Activated CD4-positive, CD25-positive, alpha-beta regulatory T cell treated with anti-CD3 and anti-CD28 coated beads, Interleukin-2, amount 50 U/mL, for 72 hours (primary cell): Measurements from ENCODE around the gene SCYL3.
"Not testable (repeated sequence)": the region's sequence is repeated elsewhere in the genome, so short reads cannot be mapped to it uniquely, and the experiment has no call there.

Source experiments
- DNase-seq: peaks from one replicate; pipeline ENCODE4 v3.0.0; 2021

Gene SCYL3

DNA sequence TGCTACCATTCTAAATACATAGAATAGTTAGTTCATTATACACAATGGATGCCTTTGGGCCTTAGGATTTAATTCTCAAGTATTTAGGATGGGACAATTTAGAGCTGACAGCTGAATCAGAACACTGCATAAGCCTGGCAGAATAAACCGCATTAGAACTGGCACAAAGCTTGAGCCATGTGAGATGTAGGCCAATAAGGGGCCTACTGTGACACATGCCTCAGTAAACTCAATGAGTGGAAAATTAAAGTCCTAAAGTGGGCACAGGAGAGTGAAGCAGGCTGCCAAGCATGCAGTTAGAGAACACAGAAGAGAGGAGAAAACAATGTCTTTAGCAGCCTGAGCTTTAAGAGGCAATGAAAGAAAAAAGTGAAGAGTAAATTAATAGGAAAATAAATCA, 24.3 kb downstream of the SCYL3 start:
- no peak for DNase-seq

DNA sequence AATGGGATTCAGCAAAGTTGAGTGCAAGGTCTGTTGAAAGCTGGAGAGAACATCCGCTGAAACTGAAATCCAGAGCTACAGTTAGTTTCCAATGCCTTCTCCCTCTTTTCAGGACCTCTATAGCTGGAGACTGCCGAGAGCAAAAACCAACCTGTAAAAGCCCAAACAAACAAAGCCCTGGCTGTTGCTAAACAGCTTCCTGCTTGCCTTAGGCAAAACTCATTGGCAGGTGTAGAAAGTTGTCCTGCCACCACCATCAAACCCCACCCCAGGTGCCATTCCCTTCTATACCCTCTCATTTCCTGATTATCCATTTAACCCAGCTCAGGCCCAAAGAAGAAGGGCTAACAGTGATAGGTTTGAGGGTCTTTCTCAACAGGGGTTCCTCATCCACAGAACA, 24.7 kb downstream of the SCYL3 start:
- no peak for DNase-seq

DNA sequence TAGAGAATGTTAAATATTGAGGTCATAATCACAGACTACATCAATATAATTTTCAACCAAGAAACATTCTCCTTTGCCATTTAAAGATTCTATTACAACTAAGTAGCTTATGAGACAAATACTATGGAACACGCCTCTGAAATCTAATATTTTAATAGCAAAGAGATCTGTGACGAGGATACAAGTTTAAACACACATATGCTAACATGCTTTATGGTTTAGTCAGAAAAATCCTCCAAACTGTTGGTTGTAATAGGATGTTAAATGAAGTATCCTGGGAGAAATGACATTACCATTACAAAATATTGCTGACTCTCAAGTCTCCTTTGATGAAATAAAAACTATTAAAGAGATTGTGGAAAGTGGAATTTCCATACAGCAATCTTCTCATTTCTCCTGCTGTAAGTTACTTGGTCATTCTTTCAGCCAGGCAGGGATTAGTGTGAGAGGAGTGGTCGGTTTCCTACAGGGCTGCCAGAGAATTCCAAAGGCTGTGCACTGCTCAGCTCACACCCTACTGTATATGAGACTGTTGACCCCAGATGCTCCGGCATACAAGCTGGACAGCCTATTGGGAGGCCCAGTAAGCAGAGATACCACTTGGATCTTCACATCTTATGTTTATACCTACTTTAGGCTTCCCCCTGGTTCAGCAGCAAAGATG, 26.6 kb downstream of the SCYL3 start:
- no peak for DNase-seq

DNA sequence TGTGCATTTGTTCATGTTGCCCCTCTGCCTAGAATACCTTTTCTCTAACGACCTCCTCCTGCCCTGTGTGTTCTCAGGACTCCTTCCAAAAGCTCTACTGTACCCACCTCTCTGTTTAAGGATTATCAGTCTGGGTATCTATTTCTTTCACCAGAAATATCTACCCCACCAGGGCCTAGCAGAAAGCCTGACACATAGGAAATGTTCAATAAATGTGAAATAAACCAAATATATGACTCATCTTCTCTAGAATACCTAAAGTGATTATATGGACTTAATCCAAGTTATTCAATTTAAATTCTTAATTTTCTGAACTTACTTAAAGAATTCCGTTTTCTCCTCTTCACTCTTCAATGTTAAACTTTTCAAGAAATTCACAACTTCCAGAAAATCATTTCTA, 27.1 kb downstream of the SCYL3 start:
- DNase-seq, result no peak

DNA sequence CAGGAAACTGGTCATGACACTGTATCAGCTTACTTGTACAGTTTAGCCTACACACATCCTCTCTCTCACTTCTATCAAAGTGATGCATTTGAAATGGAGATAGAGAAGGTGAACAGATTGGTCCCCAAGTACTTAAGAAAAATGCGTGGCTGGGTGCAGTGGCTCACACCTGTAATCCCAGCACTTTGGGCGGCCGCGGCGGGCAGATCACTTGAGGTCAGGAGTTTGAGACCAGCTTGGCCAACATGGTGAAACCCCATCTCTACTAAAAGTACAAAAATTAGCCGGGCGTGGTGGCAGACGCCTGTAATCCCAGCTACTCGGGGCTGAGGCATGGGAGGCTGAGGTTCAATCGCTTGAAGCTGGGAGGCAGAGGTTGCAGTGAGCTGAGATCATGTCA, 29.2 kb downstream of the SCYL3 start:
- not testable (repeated sequence) for DNase-seq

DNA sequence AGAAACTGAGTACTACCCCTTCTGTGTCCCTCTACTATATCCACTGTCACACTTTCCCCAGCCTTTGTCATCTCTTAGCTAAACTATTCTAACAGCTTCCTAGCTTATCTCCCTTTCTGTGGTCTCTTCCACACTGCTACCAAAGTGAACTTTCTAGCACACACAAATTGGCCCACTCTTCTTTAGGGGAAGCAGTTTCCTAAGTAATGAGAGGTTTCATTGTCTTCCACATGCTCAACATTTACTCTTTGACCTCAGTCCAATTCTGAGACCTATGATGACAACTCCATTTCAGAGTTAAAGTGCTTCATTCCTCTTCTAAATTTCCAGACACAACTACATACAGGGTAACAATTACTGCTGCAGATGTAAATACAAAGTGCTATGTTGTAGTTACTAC, 32.9 kb downstream of the SCYL3 start:
- no peak for DNase-seq

DNA sequence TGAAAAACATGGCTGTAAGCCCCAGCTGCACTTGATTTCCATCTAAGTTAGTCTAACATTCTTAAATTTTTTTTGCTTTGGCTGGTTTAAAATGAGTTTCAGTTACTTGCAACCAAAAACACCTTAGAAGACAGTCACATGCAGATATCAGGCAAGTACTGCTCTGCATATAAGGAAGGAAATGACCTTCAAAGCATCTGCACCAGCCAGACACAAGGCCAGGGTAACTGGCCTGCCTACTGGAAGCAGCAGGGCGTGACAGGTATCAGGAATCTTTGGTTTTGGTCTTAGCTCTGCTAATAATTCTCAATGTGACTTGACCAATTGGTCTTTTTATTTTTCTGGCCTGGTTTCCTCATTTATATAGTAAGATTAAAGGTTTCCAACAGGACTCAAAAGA, 33.5 kb downstream of the SCYL3 start:
- DNase-seq, result no peak

DNA sequence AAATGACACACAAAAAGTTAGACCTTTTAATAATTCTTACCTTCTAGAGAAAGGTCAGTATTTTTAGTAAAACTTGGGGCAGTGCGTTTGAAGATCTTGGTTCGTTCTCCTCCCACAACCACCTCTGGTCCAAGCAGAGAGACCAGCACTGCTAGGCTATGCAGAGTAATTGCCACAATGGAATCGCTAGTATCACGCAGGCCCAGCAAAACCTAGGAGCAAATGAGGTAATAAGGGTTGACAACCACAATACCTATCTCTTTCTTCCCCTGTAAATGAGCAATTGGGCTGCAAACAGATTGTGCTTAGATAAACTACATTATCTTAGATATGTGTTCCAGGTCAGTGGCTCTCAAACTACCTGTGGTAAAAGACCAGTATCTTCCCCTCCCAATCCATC, 34.7 kb downstream of the SCYL3 start:
- DNase-seq, result no peak

DNA sequence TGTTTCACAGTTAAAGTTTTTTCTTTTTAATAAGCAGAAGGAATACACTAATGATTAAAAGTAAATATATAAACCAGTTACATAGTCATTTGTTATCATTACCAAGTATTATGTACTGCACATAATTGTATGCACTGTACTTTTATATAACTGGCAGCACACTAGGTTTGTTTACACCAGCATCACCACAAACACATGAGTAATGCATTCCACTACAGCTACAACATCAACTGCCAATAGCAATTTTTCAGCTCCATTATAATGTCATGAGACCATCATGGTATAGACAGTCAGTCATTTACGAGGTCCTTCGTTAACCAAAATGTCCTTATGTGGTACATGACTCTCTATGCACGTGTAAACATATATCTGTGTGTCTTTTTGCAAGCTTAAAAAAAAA, 35.2 kb downstream of the SCYL3 start:
- DNase-seq, result no peak

DNA sequence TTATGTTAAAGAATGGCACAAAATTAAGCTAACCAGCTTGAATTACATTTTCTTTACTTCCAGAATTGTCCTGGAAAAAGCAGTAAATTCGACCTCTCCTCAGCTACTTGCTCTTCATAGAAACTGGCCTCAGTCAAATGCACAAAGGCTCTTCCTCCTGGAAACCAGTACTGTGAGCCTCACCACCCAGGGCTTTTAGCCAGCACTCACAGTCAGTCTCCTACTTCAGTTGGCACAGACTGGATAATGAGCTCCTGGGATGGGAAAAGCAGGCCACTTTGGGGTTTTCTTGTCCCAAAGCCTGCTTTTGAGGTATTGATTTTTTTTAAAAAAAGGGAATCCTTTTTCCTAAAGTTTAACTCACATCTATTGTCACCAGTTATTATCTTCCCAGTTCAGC, 40.4 kb downstream of the SCYL3 start:
- DNase-seq, result no peak

DNA sequence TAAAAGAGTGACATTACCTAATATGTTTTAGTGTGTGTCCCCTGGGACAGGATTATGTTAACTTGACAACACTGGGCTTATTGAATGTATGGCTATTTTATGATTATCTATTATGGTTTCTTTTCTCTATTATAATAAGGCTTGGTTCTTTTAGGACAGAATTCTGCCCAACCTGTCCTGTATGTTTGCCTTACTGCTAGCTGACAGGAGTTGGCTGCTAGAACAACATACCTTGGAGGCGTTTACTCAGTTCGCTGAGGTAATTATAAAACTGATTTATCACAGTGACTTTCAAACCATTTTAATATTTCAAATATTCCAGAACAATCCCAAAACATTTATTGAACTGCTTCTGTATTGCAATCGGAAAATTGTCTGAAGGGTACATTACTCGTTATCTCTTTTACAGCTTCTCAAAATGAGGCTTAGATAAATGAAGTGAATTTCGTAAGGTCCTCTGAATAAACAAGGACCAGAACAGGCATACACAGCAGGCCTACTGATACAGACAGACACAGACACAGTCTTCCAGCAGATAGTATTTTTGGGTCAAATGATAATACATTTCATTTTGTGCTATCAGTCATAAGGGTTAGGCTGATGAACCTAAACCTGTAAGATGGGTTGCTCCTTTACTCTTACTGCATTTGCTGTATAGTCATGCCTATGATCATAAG, 44.2 kb downstream of the SCYL3 start:
- no peak for DNase-seq

DNA sequence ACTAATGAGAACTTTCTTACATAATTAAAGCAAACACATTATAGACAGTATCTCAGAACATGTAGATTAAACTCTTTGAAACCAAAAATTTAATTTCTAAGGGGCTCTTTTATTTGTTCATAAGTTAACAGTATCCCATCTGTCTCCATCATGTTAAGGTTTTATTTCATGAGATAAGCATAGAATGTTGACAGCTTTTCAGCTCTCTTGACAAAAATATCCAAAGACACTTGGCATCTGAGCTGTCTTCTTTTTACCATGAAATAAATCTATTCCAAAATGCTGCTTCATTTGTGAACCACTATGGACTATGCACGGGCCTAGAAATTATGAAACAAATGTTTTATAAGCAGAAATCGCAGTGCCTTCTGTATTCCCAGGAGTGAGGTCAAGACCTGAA, 45.2 kb downstream of the SCYL3 start:
- no peak for DNase-seq

DNA sequence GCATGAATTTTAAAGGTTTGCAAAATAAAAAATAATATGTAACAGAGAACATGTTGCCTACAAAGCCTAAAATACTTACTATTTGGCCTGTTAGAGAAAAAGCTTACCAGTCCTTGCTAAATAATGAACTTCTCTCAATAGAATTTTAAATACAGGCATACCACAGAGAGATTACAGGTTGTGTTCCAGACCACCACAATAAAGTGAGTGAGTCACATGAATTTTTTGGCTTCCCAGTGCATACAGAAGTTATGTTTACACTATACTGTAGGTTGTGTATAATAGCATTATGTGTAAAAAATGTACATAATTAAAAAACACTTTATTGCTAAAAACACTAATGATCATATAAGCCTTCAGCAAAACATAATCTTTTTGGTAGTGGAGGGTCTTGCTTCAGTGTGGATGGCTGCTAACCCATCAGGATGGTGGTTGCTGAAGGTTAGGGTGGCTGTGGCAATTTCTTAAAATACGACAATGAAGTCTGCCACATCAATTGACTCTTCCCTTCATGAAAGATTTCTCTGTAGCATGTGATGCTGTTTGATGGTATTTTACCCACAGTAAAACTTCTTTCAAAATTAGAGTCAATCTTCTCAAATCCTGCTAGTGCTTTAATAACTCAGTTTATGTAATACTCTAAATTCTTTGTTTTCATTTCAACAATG, 48.6 kb downstream of the SCYL3 start:
- DNase-seq, result no peak

DNA sequence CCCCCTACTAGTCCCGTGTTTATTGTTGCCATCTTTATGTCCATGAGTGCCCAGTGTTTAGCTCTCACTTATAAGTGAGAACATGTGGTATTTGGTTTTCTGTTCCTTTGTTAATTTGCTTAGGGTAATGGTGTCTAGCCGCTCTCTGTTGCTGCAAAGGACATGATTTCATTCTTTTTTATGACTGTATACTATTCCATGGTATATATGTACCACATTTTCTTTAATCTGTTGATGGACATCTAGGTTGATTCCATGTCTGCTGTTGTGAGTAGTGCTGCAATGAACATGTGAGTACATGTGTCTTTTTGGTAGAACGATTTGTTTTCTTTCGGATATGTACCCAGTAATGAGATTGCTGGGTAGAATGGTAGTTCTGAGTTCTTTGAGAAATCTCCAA, 54.8 kb downstream of the SCYL3 start:
- no peak for DNase-seq

DNA sequence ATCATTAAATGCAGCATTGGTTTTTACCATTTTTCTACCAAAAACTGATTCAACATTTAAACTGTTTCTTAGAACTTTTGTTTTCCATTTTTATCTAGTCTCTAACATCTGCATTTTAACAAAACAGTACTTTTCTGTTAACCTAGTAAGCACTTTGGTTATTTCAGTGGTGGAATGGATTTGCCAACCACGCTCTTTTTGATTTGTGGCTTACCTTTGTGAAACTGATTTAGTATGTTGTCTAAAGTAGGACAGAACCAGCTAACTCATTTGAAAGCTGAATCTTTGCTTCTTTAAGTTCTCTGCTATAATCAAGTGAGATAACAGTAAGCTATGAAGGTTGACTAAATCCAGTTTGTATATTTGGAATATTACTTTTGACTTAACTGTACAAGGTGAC, 57.5 kb downstream of the SCYL3 start:
- DNase-seq, result no peak

DNA sequence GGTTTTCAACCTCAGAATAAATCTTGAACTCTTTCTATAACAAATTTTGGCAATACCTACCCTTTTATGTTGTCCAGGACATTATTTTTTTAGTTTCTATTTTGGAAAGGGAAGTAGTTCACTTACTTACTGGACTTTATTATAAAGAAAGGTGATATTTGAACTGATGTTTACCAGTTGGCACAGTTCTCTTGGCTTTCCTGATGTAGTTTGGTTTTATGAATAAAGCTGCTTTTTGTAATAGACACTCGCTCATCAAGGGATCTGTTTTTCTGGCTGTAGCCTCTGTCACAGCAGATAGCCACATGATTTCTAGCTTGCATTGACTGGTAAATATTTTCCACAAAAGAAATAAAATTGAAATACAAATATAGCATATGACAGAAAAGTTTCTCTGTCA, 58.0 kb downstream of the SCYL3 start:
- DNase-seq, result no peak

DNA sequence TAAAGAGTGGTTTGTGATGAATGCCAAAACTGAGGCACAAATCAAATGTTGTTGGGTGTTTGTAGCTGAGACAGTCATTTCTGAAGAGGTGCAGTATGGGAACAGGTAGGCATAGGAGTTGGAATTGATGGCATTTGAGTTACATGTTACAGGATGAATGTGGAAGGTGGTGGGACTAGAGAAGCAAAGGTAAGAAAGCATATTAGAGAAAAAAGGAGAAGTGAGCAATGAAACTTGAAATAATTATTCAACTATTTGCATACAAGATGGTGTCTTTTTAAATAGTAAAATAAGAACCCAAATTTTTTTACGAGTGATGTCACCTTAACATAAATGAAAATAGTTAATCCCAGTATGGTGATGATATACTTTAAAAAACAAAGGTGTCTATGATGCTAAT, 58.8 kb downstream of the SCYL3 start:
- DNase-seq, result no peak

DNA sequence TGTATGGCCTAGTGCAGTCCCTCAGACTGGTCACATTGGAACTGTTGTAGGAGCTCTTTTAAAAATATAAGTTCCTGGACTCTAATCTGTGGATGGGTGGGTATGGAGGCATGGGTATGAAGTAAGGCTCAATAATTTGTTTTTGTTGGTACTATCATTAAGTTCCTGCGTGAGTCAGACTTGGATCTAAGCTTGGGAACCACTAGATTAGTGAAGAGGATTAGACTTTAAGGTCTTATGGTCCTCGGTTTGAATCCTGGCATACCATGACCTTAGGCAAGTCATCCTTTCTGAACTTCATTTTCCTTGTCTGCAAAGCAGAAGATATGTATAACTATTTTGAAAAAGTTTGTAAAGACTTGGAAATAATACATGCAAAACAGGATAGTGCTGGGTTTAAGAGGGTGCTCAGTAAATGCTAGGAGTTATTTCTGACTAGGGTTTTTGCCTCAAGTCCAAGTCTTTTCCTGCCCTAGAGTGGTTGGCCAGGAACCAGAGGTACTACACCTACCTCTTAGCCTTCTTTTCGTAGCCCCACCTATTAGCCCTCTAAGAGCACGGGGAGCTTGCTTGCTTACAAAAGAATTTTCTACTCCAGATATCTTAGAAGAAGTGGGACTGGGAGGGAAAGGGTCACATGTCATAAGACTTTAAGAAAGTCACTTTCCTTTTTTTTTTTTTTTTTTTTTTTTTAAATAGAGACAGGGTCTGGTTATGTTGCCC, 60.4 kb downstream of the SCYL3 start:
- DNase-seq, result no peak

DNA sequence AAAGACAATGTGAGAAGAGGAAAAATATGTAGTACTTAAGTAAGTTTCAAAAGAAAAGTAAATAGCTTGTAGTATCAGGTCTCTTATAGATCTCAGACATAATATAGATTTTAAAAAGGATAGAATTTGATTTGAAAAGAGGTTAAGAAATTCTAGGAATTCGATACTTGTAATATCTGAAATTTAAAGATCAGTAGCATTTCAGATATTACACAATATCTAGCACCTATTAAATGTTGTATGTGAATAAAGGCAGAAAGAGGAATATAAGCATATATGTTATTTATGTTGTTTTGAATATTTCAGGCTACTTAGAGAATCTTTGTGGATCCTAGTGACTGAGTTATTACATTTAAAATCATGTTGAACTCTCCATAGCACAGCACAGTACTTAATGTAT, 64.0 kb downstream of the SCYL3 start:
- no peak for DNase-seq

DNA sequence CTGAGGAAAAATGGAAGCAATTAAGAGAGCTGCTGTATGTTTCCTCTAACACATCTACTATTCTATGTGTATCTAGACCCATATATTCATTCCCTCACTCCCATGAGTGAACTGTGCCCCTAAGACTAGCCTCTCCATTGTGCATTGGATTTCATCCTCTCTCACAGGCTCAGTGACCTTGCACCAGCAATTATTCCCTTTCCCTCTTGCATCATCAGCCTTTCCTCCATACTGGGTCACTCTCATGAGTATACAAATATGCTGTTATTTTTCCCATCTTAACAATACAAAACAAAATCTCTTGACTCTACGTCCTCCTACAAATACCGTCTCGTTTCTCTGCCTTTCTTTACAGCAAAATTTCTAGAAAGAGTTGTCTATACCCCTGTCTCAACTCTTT, 69.5 kb downstream of the SCYL3 start:
- no peak for DNase-seq

DNA sequence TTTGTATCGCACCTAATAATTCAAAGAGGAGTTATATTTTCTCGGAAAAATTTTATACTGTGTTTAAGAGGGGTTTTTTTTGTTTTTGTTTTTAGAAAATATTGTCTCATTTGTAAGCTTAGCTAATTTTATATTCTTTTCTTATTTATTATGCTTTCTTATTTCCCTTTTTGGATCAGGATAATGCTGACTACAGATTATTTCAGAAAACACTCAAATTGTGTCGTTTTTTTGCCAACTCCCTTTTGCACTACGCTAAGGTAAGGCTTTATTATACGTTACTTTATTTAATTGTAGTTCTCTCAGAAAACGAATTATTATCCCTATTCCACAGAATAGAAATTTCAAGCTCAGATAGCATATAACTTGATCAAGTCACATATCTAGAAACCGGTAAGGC, 72.2 kb downstream of the SCYL3 start:
- DNase-seq, result no peak

DNA sequence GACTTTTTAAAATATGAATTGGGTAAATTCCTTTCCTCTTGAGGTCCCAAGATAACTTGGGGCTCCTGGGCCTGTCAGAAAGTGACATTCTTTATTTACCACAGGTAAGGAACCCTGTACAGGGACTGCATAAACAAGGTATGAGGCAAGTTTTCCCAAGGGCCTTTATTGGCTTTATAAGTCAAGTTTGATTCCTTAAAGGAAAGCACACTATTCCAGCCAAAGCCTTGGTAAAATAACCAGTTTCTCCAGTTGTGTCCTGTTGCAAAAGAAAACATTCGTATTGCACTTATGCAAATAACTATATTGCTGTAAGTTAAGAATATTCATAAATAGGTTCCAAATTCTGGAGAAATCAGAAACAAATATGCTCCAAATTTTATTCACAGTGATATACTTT, 77.1 kb downstream of the SCYL3 start:
- DNase-seq, result no peak

DNA sequence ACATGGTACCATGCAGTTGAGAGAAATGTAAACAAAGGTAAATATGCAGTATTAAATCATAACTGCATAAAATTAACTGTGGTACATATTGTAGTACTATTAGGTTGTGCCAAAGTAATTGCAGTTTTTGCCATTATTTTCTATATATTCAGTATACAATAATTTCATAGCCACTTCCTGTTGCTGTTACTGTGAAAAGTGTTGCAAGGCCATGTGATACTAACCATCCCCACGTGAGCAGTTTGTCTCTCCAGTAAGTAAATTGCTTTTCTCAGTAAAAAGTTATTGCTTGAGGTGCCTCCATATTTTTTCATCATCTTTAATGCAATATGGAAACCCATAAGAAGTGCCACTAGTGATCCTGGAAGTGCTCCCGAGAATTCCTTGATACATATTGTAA, 79.4 kb downstream of the SCYL3 start:
- no peak for DNase-seq

DNA sequence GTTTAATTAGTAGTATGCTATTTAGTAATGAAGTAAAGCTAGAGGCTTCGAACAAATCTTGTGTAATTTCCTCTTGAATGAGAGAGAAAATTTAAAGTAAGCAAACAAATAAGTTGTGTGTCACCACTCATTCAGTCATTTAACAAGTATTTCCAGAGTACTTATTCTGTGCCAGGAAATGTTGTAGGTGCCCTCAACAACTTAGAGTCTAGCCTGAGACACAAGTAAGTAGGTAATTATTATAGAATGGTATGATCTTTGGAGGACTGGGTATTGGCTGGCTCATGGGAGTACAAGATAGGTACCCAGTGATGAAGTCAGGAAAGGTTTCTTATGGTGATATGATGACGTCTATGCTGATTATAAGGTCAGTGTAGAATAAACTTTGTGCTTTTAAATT, 81.6 kb downstream of the SCYL3 start:
- no peak for DNase-seq
